ENCODE measurements around the gene TRPT1.

DNA sequence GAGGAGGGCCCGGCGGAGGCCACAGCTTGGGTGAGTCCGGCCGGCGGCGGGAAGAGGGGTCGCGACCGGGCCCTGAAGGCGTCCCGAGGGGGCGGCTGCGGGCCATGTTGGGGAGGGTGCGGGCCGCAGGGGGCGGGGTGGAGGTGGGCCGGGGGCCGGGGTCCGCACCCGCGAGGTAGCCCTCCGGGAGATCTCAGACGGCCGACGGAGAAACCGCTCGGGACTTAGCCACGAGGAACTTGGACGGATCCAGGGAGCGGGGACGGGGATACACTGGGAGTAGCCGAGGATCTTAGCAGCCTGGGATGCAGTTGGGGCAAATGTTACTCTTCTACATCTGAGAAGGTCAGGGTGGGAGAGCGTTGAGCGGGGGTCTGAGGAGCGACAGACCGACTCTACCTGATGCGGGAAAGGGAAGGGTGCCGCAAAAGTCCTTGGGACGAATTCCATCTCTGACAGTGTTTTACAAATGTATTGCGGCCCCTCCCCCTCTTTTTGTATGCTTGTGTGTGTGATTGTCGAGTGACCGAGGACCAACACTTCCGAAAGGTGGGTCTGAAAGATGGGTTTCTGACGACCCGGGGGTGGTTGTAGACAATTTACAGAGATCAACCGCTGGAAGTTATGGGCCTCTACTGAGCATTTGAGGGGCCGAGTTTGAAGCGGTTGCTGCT lies 39.4 kb downstream of the TRPT1 start:
- TF ChIP-seq, protein P1, sequence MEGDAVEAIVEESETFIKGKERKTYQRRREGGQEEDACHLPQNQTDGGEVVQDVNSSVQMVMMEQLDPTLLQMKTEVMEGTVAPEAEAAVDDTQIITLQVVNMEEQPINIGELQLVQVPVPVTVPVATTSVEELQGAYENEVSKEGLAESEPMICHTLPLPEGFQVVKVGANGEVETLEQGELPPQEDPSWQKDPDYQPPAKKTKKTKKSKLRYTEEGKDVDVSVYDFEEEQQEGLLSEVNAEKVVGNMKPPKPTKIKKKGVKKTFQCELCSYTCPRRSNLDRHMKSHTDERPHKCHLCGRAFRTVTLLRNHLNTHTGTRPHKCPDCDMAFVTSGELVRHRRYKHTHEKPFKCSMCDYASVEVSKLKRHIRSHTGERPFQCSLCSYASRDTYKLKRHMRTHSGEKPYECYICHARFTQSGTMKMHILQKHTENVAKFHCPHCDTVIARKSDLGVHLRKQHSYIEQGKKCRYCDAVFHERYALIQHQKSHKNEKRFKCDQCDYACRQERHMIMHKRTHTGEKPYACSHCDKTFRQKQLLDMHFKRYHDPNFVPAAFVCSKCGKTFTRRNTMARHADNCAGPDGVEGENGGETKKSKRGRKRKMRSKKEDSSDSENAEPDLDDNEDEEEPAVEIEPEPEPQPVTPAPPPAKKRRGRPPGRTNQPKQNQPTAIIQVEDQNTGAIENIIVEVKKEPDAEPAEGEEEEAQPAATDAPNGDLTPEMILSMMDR (IDR thresholded peaks at IDR 0.05), result no peak
- no peak for TF ChIP-seq POLR2A (IDR thresholded peaks at IDR 0.05)
